B cell (primary cell): ENCODE data around the gene CBARP. TPM values are rescaled to one million over a fixed set of nuclear protein-coding genes. Genes with fewer than 3 reads are reported as not detected.

Experiments used
- ATAC-seq: fragments of 200-7000 bp; cut with Tn5 transposase; one replicate; pipeline ENCODE4 v1.10.0; 2021; ENCODE audit warnings: low read depth, mild to moderate bottlenecking, moderate number of reproducible peaks, moderate library complexity
- CTCF ChIA-PET: fragments of 350-600 bp; sonication (Branson Sonifier 250); formaldehyde crosslinking; loops from one replicate; lab custom pipeline; 2021; ENCODE audit warnings: antibody characterized with exemption, inconsistent platforms; lab: Charles Lee
- POLR2A ChIA-PET: fragments of 350-600 bp; sonication (Branson Sonifier 250); formaldehyde crosslinking; loops from one replicate; lab custom pipeline; 2021; ENCODE audit warnings: antibody characterized with exemption; lab: Charles Lee
- DNase-seq: peaks from one replicate; pipeline ENCODE4 v3.0.0; 2013
- H2AFZ ChIP-seq: 2 replicates; pipeline ENCODE4 v1.6.1; 2012; ENCODE audit warnings: mild to moderate bottlenecking, low read depth, low read length; ENCODE audit not compliant: insufficient read depth, poor library complexity, severe bottlenecking
- H3K27ac ChIP-seq, 2 donors: 1 replicate in 1 of 2; 2 replicates in 1 of 2; pipeline ENCODE4 v1.5.1; 2012 to 2013; ENCODE audit warnings: low read length in 2 of 2, mild to moderate bottlenecking in 2 of 2, moderate library complexity in 1 of 2
- H3K27me3 ChIP-seq, 4 experiments: fragments of 200-600 bp in 1 of 4; sonication (generic) in 1 of 4; replicated peaks in 1 of 4; 1 replicate in 2 of 4; 2 replicates in 2 of 4; pipeline versions ENCODE4 v1.6.1 to v1.7.0; 2013 to 2016; ENCODE audit warnings: low read length in 3 of 4, mild to moderate bottlenecking in 2 of 4, mixed read lengths in 1 of 4, moderate library complexity in 1 of 4; ENCODE audit not compliant: insufficient read depth in 4 of 4, control insufficient read depth in 3 of 4; ENCODE audit errors: control extremely low read depth in 1 of 4
- H3K36me3 ChIP-seq, 2 experiments: replicated peaks in 1 of 2; 1 replicate in 1 of 2; 2 replicates in 1 of 2; pipeline versions ENCODE4 v1.6.1 to v1.7.1; 2013; ENCODE audit warnings: low read length in 1 of 2; ENCODE audit not compliant: insufficient read depth in 2 of 2, control insufficient read depth in 1 of 2; ENCODE audit errors: control extremely low read depth in 1 of 2, extremely low read depth in 1 of 2
- H3K4me1 ChIP-seq, 2 donors: fragments of 200-600 bp in 1 of 2; sonication (generic) in 1 of 2; 1 replicate in 1 of 2; 2 replicates in 1 of 2; pipeline versions ENCODE4 v1.5.1 to v1.6.1; 2013 to 2017; ENCODE audit warnings: low read length in 2 of 2; ENCODE audit not compliant: control insufficient read depth in 2 of 2, insufficient read depth in 2 of 2
- H3K4me2 ChIP-seq: replicated peaks from 2 replicates; pipeline ENCODE3; 2012; ENCODE audit warnings: mild to moderate bottlenecking, low read depth, low read length; ENCODE audit not compliant: poor library complexity, severe bottlenecking
- H3K4me3 ChIP-seq, 5 experiments: fragments of 200-600 bp in 1 of 5; sonication (generic) in 1 of 5; 1 replicate in 3 of 5; 2 replicates in 2 of 5; pipeline versions ENCODE4 v1.5.1 to v1.7.0; 2011 to 2016; ENCODE audit warnings: low read length in 4 of 5, mild to moderate bottlenecking in 4 of 5, low read depth in 2 of 5, control low read depth in 1 of 5, moderate library complexity in 1 of 5; ENCODE audit not compliant: insufficient read depth in 1 of 5; ENCODE audit errors: control extremely low read depth in 1 of 5, extremely low read depth in 1 of 5
- H3K79me2 ChIP-seq: fragments of 200-600 bp; sonication (generic); one replicate; pipeline ENCODE4 v1.6.0; 2016; ENCODE audit warnings: low read length; ENCODE audit not compliant: control insufficient read depth, insufficient read depth
- H3K9ac ChIP-seq: fragments of 200-600 bp; sonication (generic); 2 replicates; pipeline ENCODE4 v1.6.1; 2017; ENCODE audit warnings: mild to moderate bottlenecking, low read length, moderate library complexity
- H3K9me3 ChIP-seq, 3 donors: one replicate each; pipeline versions ENCODE4 v1.6.1 to v1.7.1; 2013; ENCODE audit warnings: low read length in 2 of 3; ENCODE audit not compliant: control insufficient read depth in 2 of 3, insufficient read depth in 1 of 3; ENCODE audit errors: control extremely low read depth in 1 of 3
- H4K20me1 ChIP-seq: 2 replicates; pipeline ENCODE4 v1.6.0; 2012; ENCODE audit warnings: mild to moderate bottlenecking, low read length; ENCODE audit not compliant: insufficient read depth, control insufficient read depth, poor library complexity, severe bottlenecking
- H3K27ac Mint-ChIP-seq: one replicate; pipeline ENCODE4 v1.8.0; 2021; ENCODE audit warnings: mixed read lengths
- H3K27me3 Mint-ChIP-seq: one replicate; pipeline ENCODE4 v1.8.0; 2021; ENCODE audit warnings: mixed read lengths
- H3K4me1 Mint-ChIP-seq: one replicate; pipeline ENCODE4 v1.8.0; 2021; ENCODE audit warnings: mixed read lengths
- H3K4me3 Mint-ChIP-seq: one replicate; pipeline ENCODE4 v1.8.0; 2021; ENCODE audit warnings: mixed read lengths
- H3K9me3 Mint-ChIP-seq: one replicate; pipeline ENCODE4 v1.8.0; 2022; ENCODE audit warnings: mixed read lengths; ENCODE audit not compliant: insufficient read depth
- CTCF ChIP-seq: fragments of 200-600 bp; IDR thresholded peaks from one replicate; pipeline ENCODE4 v1.8.0; 2022; ENCODE audit warnings: antibody characterized with exemption, mild to moderate bottlenecking
- EZH2 ChIP-seq: IDR thresholded peaks from 2 replicates; pipeline ENCODE4 v1.6.1; 2012; ENCODE audit warnings: borderline replicate concordance, low read depth, mild to moderate bottlenecking, moderate library complexity, low read length; ENCODE audit not compliant: insufficient read depth, poor library complexity, severe bottlenecking
- WGBS: methylation state at CpG from one replicate; pipeline ENCODE4 v1.1.5; 2013; ENCODE audit warnings: missing lambda C conversion rate; ENCODE audit not compliant: insufficient coverage; 5-methylcytosine and 5-hydroxymethylcytosine counted together
- intact Hi-C: fragments of 100-400 bp; cut with micrococcal nuclease; formaldehyde crosslinking; loops from one replicate; pipeline ENCODE4 v1.10.0; 2022
- polyA plus RNA-seq: library from polyadenylated mRNA; depleted of rRNA; stranded (reverse); fragments of >200 nt; gene quantifications from 2 replicates; pipeline ENCODE4 v1.2.3, GENCODE V29; 2012
- total RNA-seq, 2 donors: library from RNA; stranded (reverse); fragments of 120-200 nt in 1 of 2; gene quantifications; 1 replicate in 1 of 2; 2 replicates in 1 of 2; pipeline versions ENCODE4 v1.2.3 to v1.2.4, GENCODE V29; 2013 to 2022

Gene CBARP
- total and polyA plus RNA-seq, 2 donors (not counting 1 experiment from before 2014, with no cell fraction given), result not detected

- ChIA-PET POLR2A (no interaction called here), CTCF (interaction anchor here (1.1 to 1.4 kb wide), 3 partner anchors 20 to 101 kb away, joined by 4 to 5 read pairs (median 4); no protein-coding TSS in a partner anchor)
- Histone ChIP-seq H3K79me2 (peaks cover 95% of the 10 kb centered on the region), H3K4me2 (peak overlapping the region; percentile 68), H3K9ac (no peak overlapping the region), H3K36me3 (peaks cover 0 to 23% of the 10 kb centered on the region in 2 experiments), H3K27me3 (no peaks in the 10 kb centered on the region), H3K27ac (peak overlapping the region; percentile 50 to 84), H4K20me1 (peaks cover 97% of the 10 kb centered on the region), H3K4me3 (no peak overlapping the region), H3K9me3 (no peaks in the 10 kb centered on the region), H3K4me1 (peaks cover 12 to 15% of the 10 kb centered on the region in 2 donors), H2AFZ (no peak overlapping the region)
- Mint-ChIP-seq H3K27ac (peak overlapping the region; percentile 87), H3K4me1 (peaks cover 22% of the 10 kb centered on the region), H3K9me3 (no peaks in the 10 kb centered on the region), H3K27me3 (no peaks in the 10 kb centered on the region), H3K4me3 (peak overlapping the region; percentile 67)
- DNase-seq, result no peak
- no peak for ATAC-seq
- WGBS, result 78% methylated on average over 18 of the region's 21 CpGs
- intact Hi-C loops, result no loop called here
- TF ChIP-seq CTCF (no peak), EZH2 (no peak)
Measured at GRCh38 chr19:1214299-1214861, 23.4 kb downstream of the CBARP start.
